Measurements from ENCODE around the gene ACAP2.
"Not testable (repeated sequence)": the region's sequence is repeated elsewhere in the genome, so short reads cannot be mapped to it uniquely, and the experiment has no call there.

Gene ACAP2

GRCh38 chr3:195388380-195388779, 54.4 kb downstream of the ACAP2 start:
- DNase-seq (ENCODE audit: low read depth), result no peak

GRCh38 chr3:195386739-195387138, 56.1 kb downstream of the ACAP2 start:
- no peak for DNase-seq (ENCODE audit: low read depth)

GRCh38 chr3:195385526-195385925, 57.3 kb downstream of the ACAP2 start:
- DNase-seq (ENCODE audit: low read depth), result no peak

GRCh38 chr3:195384952-195385351, 57.9 kb downstream of the ACAP2 start:
- no peak for DNase-seq (ENCODE audit: low read depth)

- DNase-seq (ENCODE audit: low read depth), result no peak
Observed at GRCh38 chr3:195372220-195372619, 70.6 kb downstream of the ACAP2 start.

- no peak for DNase-seq (ENCODE audit: low read depth)
Observed at GRCh38 chr3:195366200-195366925, 76.5 kb downstream of the ACAP2 start.

- no peak for DNase-seq (ENCODE audit: low read depth)
Observed at GRCh38 chr3:195365371-195365770, 77.4 kb downstream of the ACAP2 start.

- not testable (repeated sequence) for DNase-seq (ENCODE audit: low read depth)
Observed at GRCh38 chr3:195357797-195358196, 85.0 kb downstream of the ACAP2 start.

- no peak for DNase-seq (ENCODE audit: low read depth)
Observed at GRCh38 chr3:195356151-195357086, 86.4 kb downstream of the ACAP2 start.

- not testable (repeated sequence) for DNase-seq (ENCODE audit: low read depth)
Observed at GRCh38 chr3:195354009-195354408, 88.8 kb downstream of the ACAP2 start.

GRCh38 chr3:195352895-195353488, 89.8 kb downstream of the ACAP2 start:
- no peak for DNase-seq (ENCODE audit: low read depth)

GRCh38 chr3:195348426-195349115, 94.2 kb downstream of the ACAP2 start:
- no peak for DNase-seq (ENCODE audit: low read depth)

- DNase-seq (ENCODE audit: low read depth), result no peak
Observed at GRCh38 chr3:195337747-195338146, 105.1 kb downstream of the ACAP2 start.

GRCh38 chr3:195334967-195335366, 107.9 kb downstream of the ACAP2 start:
- DNase-seq (ENCODE audit: low read depth), result no peak

- DNase-seq (ENCODE audit: low read depth), result no peak
Observed at GRCh38 chr3:195319060-195319459, 123.8 kb downstream of the ACAP2 start.

GRCh38 chr3:195312714-195313113, 130.1 kb downstream of the ACAP2 start:
- DNase-seq (ENCODE audit: low read depth), result no peak

- DNase-seq (ENCODE audit: low read depth), result no peak
Observed at GRCh38 chr3:195307711-195308110, 135.1 kb downstream of the ACAP2 start.

- no peak for DNase-seq (ENCODE audit: low read depth)
Observed at GRCh38 chr3:195306369-195306768, 136.5 kb downstream of the ACAP2 start.

GRCh38 chr3:195302431-195302830, 140.4 kb downstream of the ACAP2 start:
- no peak for DNase-seq (ENCODE audit: low read depth)

GRCh38 chr3:195297446-195297845, 145.4 kb downstream of the ACAP2 start:
- no peak for DNase-seq (ENCODE audit: low read depth)

- no peak for DNase-seq (ENCODE audit: low read depth)
Observed at GRCh38 chr3:195296662-195297061, 146.2 kb downstream of the ACAP2 start.

GRCh38 chr3:195291121-195291520, 151.7 kb downstream of the ACAP2 start:
- no peak for DNase-seq (ENCODE audit: low read depth)
